Measurements from ENCODE around the gene SMPX.

Gene SMPX

GRCh38 chrX:21735768-21736127, 22.2 kb downstream of the SMPX start:
- Mint-ChIP-seq H3K27me3 (ENCODE audit: low read depth) (no peaks in the 10 kb centered on the region), H3K4me3 (no peak overlapping the region), H3K9me3 (no peaks in the 10 kb centered on the region), H3K36me3 (ENCODE audit: low read depth) (no peaks in the 10 kb centered on the region), H3K4me1 (peaks cover 48% of the 10 kb centered on the region), H3K27ac (peak overlapping the region in 1 of 3 experiments; percentile 6)
- TF ChIP-seq CTCF (IDR thresholded peaks at IDR 0.05; ENCODE audit: unreplicated experiment in 3 of 3), result no peak

- no peak for TF ChIP-seq CTCF (IDR thresholded peaks at IDR 0.05; ENCODE audit: unreplicated experiment in 3 of 3)
- no peak overlapping the region for H3K4me3 Mint-ChIP-seq
- no peaks in the 10 kb centered on the region for H3K27me3 Mint-ChIP-seq (ENCODE audit: low read depth)
- peaks cover 43% of the 10 kb centered on the region for H3K4me1 Mint-ChIP-seq
- no peaks in the 10 kb centered on the region for H3K9me3 Mint-ChIP-seq
- H3K36me3 Mint-ChIP-seq (ENCODE audit: low read depth), result no peaks in the 10 kb centered on the region
- peak overlapping the region in 1 of 3 experiments; percentile 6 for H3K27ac Mint-ChIP-seq
Measured at GRCh38 chrX:21735038-21735767, 22.7 kb downstream of the SMPX start.

- Mint-ChIP-seq H3K27me3 (ENCODE audit: low read depth) (no peaks in the 10 kb centered on the region), H3K4me1 (peaks cover 39% of the 10 kb centered on the region), H3K36me3 (ENCODE audit: low read depth) (no peaks in the 10 kb centered on the region), H3K27ac (no peak overlapping the region), H3K4me3 (no peak overlapping the region), H3K9me3 (no peaks in the 10 kb centered on the region)
- no peak for TF ChIP-seq CTCF (IDR thresholded peaks at IDR 0.05; ENCODE audit: unreplicated experiment in 3 of 3)
Measured at GRCh38 chrX:21734175-21734574, 23.7 kb downstream of the SMPX start.

- TF ChIP-seq CTCF (IDR thresholded peaks at IDR 0.05; ENCODE audit: unreplicated experiment in 3 of 3), result no peak
- Mint-ChIP-seq H3K36me3 (ENCODE audit: low read depth) (no peaks in the 10 kb centered on the region), H3K4me3 (no peak overlapping the region), H3K4me1 (peaks cover 36% of the 10 kb centered on the region), H3K9me3 (no peaks in the 10 kb centered on the region), H3K27me3 (ENCODE audit: low read depth) (no peaks in the 10 kb centered on the region), H3K27ac (peak overlapping the region in 2 of 3 experiments; percentile 34 to 48)
Measured at GRCh38 chrX:21733705-21734104, 24.2 kb downstream of the SMPX start.

GRCh38 chrX:21730026-21730425, 27.9 kb downstream of the SMPX start:
- Mint-ChIP-seq H3K27ac (no peak overlapping the region), H3K4me3 (no peak overlapping the region), H3K36me3 (ENCODE audit: low read depth) (no peaks in the 10 kb centered on the region), H3K4me1 (peaks cover 34% of the 10 kb centered on the region), H3K9me3 (no peaks in the 10 kb centered on the region), H3K27me3 (ENCODE audit: low read depth) (peaks cover 7% of the 10 kb centered on the region)
- TF ChIP-seq CTCF (IDR thresholded peaks at IDR 0.05; ENCODE audit: unreplicated experiment in 3 of 3), result no peak

Data from nephron (organoid).